Endothelial cell of umbilical vein (primary cell): ENCODE results near the gene CCR5.

ENCODE experiments used
- EZH2 ChIP-seq: IDR thresholded peaks from 2 replicates; pipeline ENCODE4 v1.6.1; 2012; ENCODE audit warnings: borderline replicate concordance, low read depth, mild to moderate bottlenecking, moderate library complexity, low read length, inconsistent platforms; ENCODE audit not compliant: severe bottlenecking
- FOS ChIP-seq: IDR thresholded peaks from 2 replicates; pipeline ENCODE4 v1.6.1; 2011; ENCODE audit warnings: mild to moderate bottlenecking, low read length, moderate library complexity, borderline replicate concordance; ENCODE audit not compliant: insufficient read depth
- GATA2 ChIP-seq: IDR thresholded peaks from 2 replicates; pipeline ENCODE4 v1.7.0; 2011; ENCODE audit warnings: low read depth, mild to moderate bottlenecking, moderate library complexity, mixed read lengths, low read length; ENCODE audit not compliant: insufficient read length, insufficient read depth
- JUN ChIP-seq: IDR thresholded peaks from 2 replicates; pipeline ENCODE4 v1.6.1; 2011; ENCODE audit warnings: borderline replicate concordance, low read depth; ENCODE audit not compliant: insufficient read length, insufficient read depth
- MAX ChIP-seq: IDR thresholded peaks from 2 replicates; pipeline ENCODE4 v1.6.1; 2011; ENCODE audit not compliant: insufficient read depth, insufficient read length
- MYC ChIP-seq: IDR thresholded peaks from one replicate; pipeline ENCODE4 v1.6.1; 2011; ENCODE audit warnings: mild to moderate bottlenecking, low read depth, low read length
- POLR2A ChIP-seq: IDR thresholded peaks from 2 replicates; pipeline ENCODE4 v1.6.1; 2012; ENCODE audit warnings: low read depth, mild to moderate bottlenecking, control low read depth, low read length
- POLR2AphosphoS5 ChIP-seq: IDR thresholded peaks from 2 replicates; pipeline ENCODE4 v1.6.1; 2012; ENCODE audit warnings: low read depth, mild to moderate bottlenecking, control low read depth, low read length, moderate library complexity; ENCODE audit not compliant: insufficient read depth
- TF ChIP-seq, protein P1 (sequence below), 2 donors: IDR thresholded peaks; 1 replicate in 1 of 2; 2 replicates in 1 of 2; pipeline ENCODE4 v1.5.1; 2011; ENCODE audit warnings: low read length in 2 of 2, mild to moderate bottlenecking in 2 of 2, moderate library complexity in 2 of 2, control low read depth in 1 of 2, inconsistent platforms in 1 of 2, low read depth in 1 of 2; ENCODE audit not compliant: insufficient read depth in 1 of 2; ENCODE audit errors: extremely low read depth in 1 of 2

GRCh38 chr3:46399557-46399956 lies 28.8 kb downstream of the CCR5 start:
- TF ChIP-seq POLR2AphosphoS5 (no peak), POLR2A (no peak), EZH2 (no peak), MAX (no peak), JUN (no peak), GATA2 (no peak), FOS (no peak), MYC (no peak)
- TF ChIP-seq, protein P1, sequence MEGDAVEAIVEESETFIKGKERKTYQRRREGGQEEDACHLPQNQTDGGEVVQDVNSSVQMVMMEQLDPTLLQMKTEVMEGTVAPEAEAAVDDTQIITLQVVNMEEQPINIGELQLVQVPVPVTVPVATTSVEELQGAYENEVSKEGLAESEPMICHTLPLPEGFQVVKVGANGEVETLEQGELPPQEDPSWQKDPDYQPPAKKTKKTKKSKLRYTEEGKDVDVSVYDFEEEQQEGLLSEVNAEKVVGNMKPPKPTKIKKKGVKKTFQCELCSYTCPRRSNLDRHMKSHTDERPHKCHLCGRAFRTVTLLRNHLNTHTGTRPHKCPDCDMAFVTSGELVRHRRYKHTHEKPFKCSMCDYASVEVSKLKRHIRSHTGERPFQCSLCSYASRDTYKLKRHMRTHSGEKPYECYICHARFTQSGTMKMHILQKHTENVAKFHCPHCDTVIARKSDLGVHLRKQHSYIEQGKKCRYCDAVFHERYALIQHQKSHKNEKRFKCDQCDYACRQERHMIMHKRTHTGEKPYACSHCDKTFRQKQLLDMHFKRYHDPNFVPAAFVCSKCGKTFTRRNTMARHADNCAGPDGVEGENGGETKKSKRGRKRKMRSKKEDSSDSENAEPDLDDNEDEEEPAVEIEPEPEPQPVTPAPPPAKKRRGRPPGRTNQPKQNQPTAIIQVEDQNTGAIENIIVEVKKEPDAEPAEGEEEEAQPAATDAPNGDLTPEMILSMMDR (IDR thresholded peaks at IDR 0.05; ENCODE audit: extremely low read depth in 1 of 2, insufficient read depth in 1 of 2, low read depth in 1 of 2, low read length in 2 of 2), result no peak
